DND-41 (cell line): ENCODE measurements around the gene KRT7.

Experiments used
- EZH2 ChIP-seq: IDR thresholded peaks from 3 replicates; pipeline ENCODE4 v1.6.1; 2012; ENCODE audit warnings: borderline replicate concordance, low read depth, mild to moderate bottlenecking, moderate library complexity, low read length, inconsistent platforms; ENCODE audit not compliant: severe bottlenecking
- TF ChIP-seq, protein P1 (sequence below): IDR thresholded peaks from 2 replicates; pipeline ENCODE4 v1.5.1; 2012; ENCODE audit warnings: borderline replicate concordance, low read length, moderate library complexity, mild to moderate bottlenecking; ENCODE audit not compliant: poor library complexity, severe bottlenecking; ENCODE audit errors: extremely low read depth

DNA sequence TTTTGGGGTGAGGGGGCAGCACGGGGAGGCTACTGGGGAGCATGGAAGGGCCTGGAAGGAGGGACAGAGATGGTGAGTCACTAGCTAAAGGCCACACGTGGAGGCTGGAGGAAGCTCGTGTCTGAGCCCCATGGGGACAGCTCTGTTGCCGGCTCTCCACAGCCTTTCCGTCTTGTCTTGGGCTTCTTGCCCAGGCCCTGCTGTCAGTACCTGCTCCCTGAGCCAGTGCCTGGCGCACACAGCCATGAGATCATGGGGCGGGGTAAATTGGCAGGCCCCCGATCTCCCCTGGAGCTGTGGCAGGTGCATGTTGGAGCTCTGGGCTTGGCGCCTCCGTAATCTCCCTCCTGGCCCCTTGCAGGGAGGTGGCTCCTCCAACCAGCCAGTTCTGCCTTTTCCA lies 25.1 kb upstream of the KRT7 start:
- TF ChIP-seq, protein P1, sequence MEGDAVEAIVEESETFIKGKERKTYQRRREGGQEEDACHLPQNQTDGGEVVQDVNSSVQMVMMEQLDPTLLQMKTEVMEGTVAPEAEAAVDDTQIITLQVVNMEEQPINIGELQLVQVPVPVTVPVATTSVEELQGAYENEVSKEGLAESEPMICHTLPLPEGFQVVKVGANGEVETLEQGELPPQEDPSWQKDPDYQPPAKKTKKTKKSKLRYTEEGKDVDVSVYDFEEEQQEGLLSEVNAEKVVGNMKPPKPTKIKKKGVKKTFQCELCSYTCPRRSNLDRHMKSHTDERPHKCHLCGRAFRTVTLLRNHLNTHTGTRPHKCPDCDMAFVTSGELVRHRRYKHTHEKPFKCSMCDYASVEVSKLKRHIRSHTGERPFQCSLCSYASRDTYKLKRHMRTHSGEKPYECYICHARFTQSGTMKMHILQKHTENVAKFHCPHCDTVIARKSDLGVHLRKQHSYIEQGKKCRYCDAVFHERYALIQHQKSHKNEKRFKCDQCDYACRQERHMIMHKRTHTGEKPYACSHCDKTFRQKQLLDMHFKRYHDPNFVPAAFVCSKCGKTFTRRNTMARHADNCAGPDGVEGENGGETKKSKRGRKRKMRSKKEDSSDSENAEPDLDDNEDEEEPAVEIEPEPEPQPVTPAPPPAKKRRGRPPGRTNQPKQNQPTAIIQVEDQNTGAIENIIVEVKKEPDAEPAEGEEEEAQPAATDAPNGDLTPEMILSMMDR: no peak
- no peak for TF ChIP-seq EZH2
